ENCODE results near the gene RGS9.

DNA sequence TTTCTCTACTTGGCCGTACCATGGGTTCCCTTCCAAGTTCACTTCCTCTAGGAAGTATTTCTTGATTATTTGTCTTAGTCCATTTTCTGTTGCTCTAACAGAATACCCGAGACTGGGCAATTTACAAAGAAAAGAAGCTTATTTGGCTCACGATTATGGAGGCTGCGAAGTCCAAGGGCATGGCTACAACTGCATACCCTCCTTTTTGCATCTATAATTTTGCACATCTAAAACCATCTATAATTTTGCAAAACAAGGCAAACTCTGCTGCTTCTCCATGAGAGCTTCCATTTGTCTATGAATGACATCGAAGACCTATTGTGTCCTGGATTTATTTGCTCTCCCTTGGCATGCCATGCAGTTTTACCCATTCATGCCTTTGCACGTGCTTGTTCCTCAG, 27.6 kb upstream of the RGS9 start:
- TF ChIP-seq POLR2A (IDR thresholded peaks at IDR 0.05; ENCODE audit: low read length) (no peak), GATA1 (IDR thresholded peaks at IDR 0.05; ENCODE audit: low read depth, low read length) (no peak)

All from erythroblast (primary cell).